ES-I3 (cell line): Measurements from ENCODE around the gene DYNC1LI2.
"Not testable (repeated sequence)": the region's sequence is repeated elsewhere in the genome, so short reads cannot be mapped to it uniquely, and the experiment has no call there.

ENCODE experiments used
- H3K36me3 ChIP-seq: 2 replicates; pipeline ENCODE4 v1.6.1; 2013; ENCODE audit warnings: mild to moderate bottlenecking, low read length, control low read depth, moderate library complexity; ENCODE audit not compliant: insufficient read depth
- H3K4me1 ChIP-seq: 2 replicates; pipeline ENCODE4 v1.6.1; 2013; ENCODE audit warnings: mild to moderate bottlenecking, control low read depth, low read length; ENCODE audit not compliant: insufficient read depth
- H3K9ac ChIP-seq: 2 replicates; pipeline ENCODE4 v1.6.1; 2013; ENCODE audit warnings: low read depth, mild to moderate bottlenecking, low read length, moderate library complexity
- H3K9me3 ChIP-seq: 2 replicates; pipeline ENCODE4 v1.6.1; 2013; ENCODE audit warnings: mild to moderate bottlenecking, low read length, moderate library complexity; ENCODE audit not compliant: control insufficient read depth, insufficient read depth

Gene DYNC1LI2

GRCh38 chr16:66696669-66697630 is 54.5 kb downstream of the DYNC1LI2 start, which contains the start of gene CMTM4:
CMTM4 (minus strand) TSS chr16:66696743; CDS start chr16:66696525, 218 bp downstream.
- Histone ChIP-seq H3K4me1 (peaks cover 11% of the 10 kb centered on the region), H3K9me3 (no peaks in the 10 kb centered on the region), H3K36me3 (no peaks in the 10 kb centered on the region), H3K9ac (peak within 1 kb of the TSS; percentile 89)

- H3K36me3 ChIP-seq = no peaks in the 10 kb centered on the region
- peak overlapping the region; percentile 87 for H3K9ac ChIP-seq
- peaks cover 12% of the 10 kb centered on the region for H3K4me1 ChIP-seq
- no peaks in the 10 kb centered on the region for H3K9me3 ChIP-seq
Measured at GRCh38 chr16:66695935-66696668, 55.3 kb downstream of the DYNC1LI2 start.

GRCh38 chr16:66695471-66695934 is 55.9 kb downstream of the DYNC1LI2 start:
- Histone ChIP-seq H3K4me1 (peaks cover 13% of the 10 kb centered on the region), H3K36me3 (no peaks in the 10 kb centered on the region), H3K9ac (peak overlapping the region; percentile 87), H3K9me3 (no peaks in the 10 kb centered on the region)

GRCh38 chr16:66693149-66693548 is 58.3 kb downstream of the DYNC1LI2 start:
- H3K36me3 ChIP-seq = no peaks in the 10 kb centered on the region
- peaks cover 15% of the 10 kb centered on the region; the same call in 1 of the 2 replicates for H3K4me1 ChIP-seq
- H3K9ac ChIP-seq = no peak overlapping the region
- no peaks in the 10 kb centered on the region for H3K9me3 ChIP-seq

DNA sequence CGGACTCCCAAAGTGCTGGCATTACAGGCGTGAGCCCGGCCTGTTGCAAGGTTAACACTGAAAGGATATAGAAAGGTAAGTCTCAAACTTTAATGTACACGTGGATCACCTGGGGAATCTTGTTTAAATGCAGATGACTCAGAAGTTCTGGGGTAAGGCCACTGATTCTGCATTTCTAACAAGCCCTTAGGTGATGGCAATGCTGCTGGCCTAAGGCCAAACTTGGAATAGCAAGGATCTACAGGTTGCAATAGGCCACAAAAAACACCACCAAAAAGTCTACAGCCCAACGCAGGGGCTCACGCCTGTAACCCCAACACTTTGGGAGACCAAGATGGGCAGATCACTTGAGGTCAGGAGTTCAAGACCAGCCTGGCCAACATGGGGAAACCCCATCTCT is 59.1 kb downstream of the DYNC1LI2 start:
- no peaks in the 10 kb centered on the region for H3K9me3 ChIP-seq
- no peaks in the 10 kb centered on the region for H3K36me3 ChIP-seq
- peaks cover 15% of the 10 kb centered on the region; the same call in 1 of the 2 replicates for H3K4me1 ChIP-seq
- no peak overlapping the region for H3K9ac ChIP-seq

- no peak overlapping the region for H3K9ac ChIP-seq
- no peaks in the 10 kb centered on the region for H3K36me3 ChIP-seq
- H3K4me1 ChIP-seq = peaks cover 15% of the 10 kb centered on the region; the same call in 1 of the 2 replicates
- H3K9me3 ChIP-seq = no peaks in the 10 kb centered on the region
Measured at GRCh38 chr16:66691234-66691633, 60.2 kb downstream of the DYNC1LI2 start.

- H3K9me3 ChIP-seq = no peaks in the 10 kb centered on the region
- no peaks in the 10 kb centered on the region for H3K36me3 ChIP-seq
- no peak overlapping the region for H3K9ac ChIP-seq
- H3K4me1 ChIP-seq = peaks cover 15% of the 10 kb centered on the region; the same call in 1 of the 2 replicates
Measured at GRCh38 chr16:66690106-66690847, 61.1 kb downstream of the DYNC1LI2 start.

DNA sequence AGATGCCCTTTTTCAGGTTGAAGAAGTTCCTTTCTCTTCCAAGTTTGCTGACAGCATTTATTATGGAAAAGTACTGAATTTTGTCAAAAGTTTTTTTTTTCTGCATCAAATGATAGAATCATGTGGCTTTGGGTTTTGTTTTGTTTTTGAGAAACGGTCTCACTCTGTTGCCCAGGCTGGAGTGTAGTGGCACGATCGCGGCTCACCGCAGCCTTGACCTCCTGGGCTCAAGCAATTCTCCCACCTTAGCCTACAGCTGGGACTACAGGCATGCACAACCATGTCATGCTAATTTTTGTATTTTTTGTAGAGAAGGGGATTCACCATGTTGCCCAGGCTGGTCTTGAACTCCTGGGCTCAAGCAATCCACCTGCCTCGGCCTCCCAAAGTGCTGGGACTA is 62.1 kb downstream of the DYNC1LI2 start:
- Histone ChIP-seq H3K9ac (no peak overlapping the region), H3K4me1 (peaks cover 11% of the 10 kb centered on the region; the same call in 1 of the 2 replicates)

GRCh38 chr16:66687906-66688625 is 63.3 kb downstream of the DYNC1LI2 start:
- H3K4me1 ChIP-seq = peaks cover 11% of the 10 kb centered on the region; the same call in 1 of the 2 replicates
- no peaks in the 10 kb centered on the region for H3K36me3 ChIP-seq
- no peak overlapping the region for H3K9ac ChIP-seq
- H3K9me3 ChIP-seq = no peaks in the 10 kb centered on the region

More for the DNA sequence above, 62.1 kb downstream of the DYNC1LI2 start:
- H3K9me3 ChIP-seq = no peaks in the 10 kb centered on the region
- H3K36me3 ChIP-seq = no peaks in the 10 kb centered on the region

DNA sequence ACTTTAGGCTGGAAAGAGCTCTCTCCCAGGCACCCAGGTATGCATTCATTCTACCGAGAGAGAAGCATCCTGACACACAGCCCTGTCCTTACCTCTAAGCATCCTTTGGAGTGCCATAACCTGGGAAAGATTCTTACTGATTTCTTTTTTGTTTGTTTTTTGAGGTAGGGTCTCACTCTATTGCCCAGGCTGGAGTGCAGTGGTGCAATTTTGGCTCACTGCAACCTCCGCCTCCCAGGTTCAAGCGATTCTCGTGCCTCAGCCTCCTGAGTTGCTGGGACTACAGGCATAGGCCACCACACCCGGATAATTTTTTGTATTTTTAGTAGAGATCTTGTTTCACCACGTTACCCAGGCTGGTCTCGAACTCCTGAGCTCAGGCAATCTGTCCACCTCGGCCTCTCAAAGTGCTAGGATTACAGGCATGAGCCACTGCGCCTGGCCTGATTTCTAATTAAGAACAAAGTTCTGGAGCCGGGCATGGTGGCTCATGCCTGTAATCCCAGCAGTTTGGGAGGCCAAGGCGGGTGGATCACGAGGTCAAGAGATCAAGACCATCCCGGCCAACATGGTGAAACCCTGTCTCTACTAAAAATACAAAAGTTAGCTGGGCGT is 65.8 kb downstream of the DYNC1LI2 start:
- H3K4me1 ChIP-seq, H3K9ac ChIP-seq, H3K9me3 ChIP-seq, H3K36me3 ChIP-seq: not testable (repeated sequence)

DNA sequence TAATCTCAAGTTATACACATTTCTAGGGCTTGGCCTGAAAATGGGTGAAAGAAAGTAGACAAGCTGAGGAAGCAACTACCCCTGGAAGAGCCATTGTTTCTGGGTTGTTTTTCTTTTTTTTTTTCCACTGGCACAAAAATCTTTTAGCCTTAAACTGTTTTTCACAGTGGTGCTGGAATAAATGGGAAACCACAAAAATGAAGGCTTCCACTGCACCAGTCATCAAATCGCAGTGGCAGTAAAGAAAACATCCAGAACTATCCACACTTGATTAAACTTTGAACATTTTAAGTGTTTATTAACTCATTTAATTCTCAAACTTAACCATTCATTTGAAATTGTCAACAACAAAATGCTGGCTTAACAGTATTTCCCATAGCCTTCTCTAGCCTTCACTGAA is 69.1 kb downstream of the DYNC1LI2 start:
- H3K4me1 ChIP-seq = no peaks in the 10 kb centered on the region
- H3K9ac ChIP-seq = no peak overlapping the region
- H3K36me3 ChIP-seq = no peaks in the 10 kb centered on the region
- H3K9me3 ChIP-seq = no peaks in the 10 kb centered on the region

DNA sequence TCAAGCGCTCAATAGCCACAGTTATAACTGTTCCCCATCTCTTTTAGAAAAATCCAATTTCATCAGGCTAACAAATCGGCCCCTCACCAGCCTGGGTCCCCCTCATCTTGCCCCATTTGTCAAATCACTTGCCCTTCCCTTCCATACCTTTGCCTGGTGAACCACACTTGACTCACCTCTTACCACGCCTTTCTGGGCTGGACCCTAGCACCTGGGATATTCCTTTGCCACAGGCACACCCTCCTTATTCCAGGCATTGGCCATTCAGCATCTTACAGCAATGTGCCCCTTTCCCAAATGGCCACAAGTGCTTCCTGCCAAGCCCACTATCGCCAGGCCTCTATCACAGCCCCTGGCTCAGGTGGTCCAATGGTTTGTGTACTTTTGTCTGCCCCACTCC is 69.7 kb downstream of the DYNC1LI2 start:
- no peak overlapping the region for H3K9ac ChIP-seq
- H3K9me3 ChIP-seq = no peaks in the 10 kb centered on the region
- H3K4me1 ChIP-seq = no peaks in the 10 kb centered on the region
- H3K36me3 ChIP-seq = no peaks in the 10 kb centered on the region

GRCh38 chr16:66678337-66678736 is 73.1 kb downstream of the DYNC1LI2 start:
- no peak overlapping the region for H3K9ac ChIP-seq
- H3K36me3 ChIP-seq = no peaks in the 10 kb centered on the region
- no peaks in the 10 kb centered on the region for H3K9me3 ChIP-seq
- H3K4me1 ChIP-seq = no peaks in the 10 kb centered on the region; the same call in 1 of the 2 replicates
